Sigmoid colon (tissue), 4 donors: Measurements from ENCODE around the gene NFATC1.

Experiments
- EP300 ChIP-seq, 4 donors: sonication (generic); formaldehyde crosslinking; IDR thresholded peaks; one replicate each; pipeline ENCODE4 v1.6.1; 2017; ENCODE audit warnings: antibody characterized with exemption in 4 of 4
- POLR2A ChIP-seq, 2 donors: fragments of 450-650 bp; IDR thresholded peaks; one replicate each; pipeline ENCODE4 v1.6.1; 2016; ENCODE audit warnings: antibody characterized with exemption in 2 of 2, mild to moderate bottlenecking in 2 of 2, moderate library complexity in 2 of 2
- POLR2AphosphoS5 ChIP-seq, 4 donors: sonication (generic); formaldehyde crosslinking; IDR thresholded peaks; one replicate each; pipeline ENCODE4 v1.6.1; 2017; ENCODE audit warnings: antibody characterized with exemption in 4 of 4
- TF ChIP-seq, protein P1 (sequence below), 4 experiments: fragments of 450-650 bp in 3 of 4; fragments of 200-600 bp in 1 of 4; IDR thresholded peaks; one replicate each; pipeline ENCODE4 v1.5.1; 2016 to 2019; ENCODE audit warnings: antibody characterized with exemption in 4 of 4, mild to moderate bottlenecking in 3 of 4, moderate library complexity in 2 of 4

DNA sequence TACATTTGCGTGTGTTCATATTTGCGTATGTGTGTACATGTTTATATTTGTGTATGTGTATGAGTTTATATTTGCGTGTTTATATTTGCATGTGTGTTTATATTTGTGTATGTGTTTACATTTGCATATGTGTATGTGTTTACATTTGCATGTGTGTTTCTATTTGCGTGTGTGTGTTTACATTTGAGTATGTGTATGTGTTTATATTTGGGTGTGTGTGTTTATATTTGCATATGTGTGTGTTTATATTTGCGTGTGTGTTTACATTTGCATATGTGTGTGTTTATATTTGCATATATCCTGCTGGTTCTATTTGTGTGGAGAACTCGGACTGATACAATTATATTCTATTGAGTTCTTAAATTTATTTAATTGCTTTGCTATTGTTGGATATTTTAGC lies 168.7 kb downstream of the NFATC1 start:
- TF ChIP-seq, protein P1, sequence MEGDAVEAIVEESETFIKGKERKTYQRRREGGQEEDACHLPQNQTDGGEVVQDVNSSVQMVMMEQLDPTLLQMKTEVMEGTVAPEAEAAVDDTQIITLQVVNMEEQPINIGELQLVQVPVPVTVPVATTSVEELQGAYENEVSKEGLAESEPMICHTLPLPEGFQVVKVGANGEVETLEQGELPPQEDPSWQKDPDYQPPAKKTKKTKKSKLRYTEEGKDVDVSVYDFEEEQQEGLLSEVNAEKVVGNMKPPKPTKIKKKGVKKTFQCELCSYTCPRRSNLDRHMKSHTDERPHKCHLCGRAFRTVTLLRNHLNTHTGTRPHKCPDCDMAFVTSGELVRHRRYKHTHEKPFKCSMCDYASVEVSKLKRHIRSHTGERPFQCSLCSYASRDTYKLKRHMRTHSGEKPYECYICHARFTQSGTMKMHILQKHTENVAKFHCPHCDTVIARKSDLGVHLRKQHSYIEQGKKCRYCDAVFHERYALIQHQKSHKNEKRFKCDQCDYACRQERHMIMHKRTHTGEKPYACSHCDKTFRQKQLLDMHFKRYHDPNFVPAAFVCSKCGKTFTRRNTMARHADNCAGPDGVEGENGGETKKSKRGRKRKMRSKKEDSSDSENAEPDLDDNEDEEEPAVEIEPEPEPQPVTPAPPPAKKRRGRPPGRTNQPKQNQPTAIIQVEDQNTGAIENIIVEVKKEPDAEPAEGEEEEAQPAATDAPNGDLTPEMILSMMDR (IDR thresholded peaks at IDR 0.05), result no peak
- TF ChIP-seq POLR2A (IDR thresholded peaks at IDR 0.05) (no peak), POLR2AphosphoS5 (IDR thresholded peaks at IDR 0.05) (no peak), EP300 (IDR thresholded peaks at IDR 0.05) (no peak)
